K562 (cell line): Measurements from ENCODE around the gene PTPRU. TPM values are rescaled to one million over a fixed set of nuclear protein-coding genes. Genes with fewer than 3 reads are reported as not detected.

ENCODE experiments used
- ATAC-seq: fragments of 200-7000 bp; cut with Tn5 transposase; 3 replicates; pipeline ENCODE4 v1.9.1; 2020; ENCODE audit warnings: moderate library complexity
- BruUV-seq: library from RNA; stranded (reverse); fragments of 400-500 nt; replicated peaks from 2 replicates; lab custom pipeline; 2021; lab: Mats Ljungman, UMichigan
- CTCF ChIA-PET: fragments of 300-600 bp; formaldehyde crosslinking; extraction: SDS; loops from one replicate; lab custom pipeline; 2021; ENCODE audit warnings: low intra/inter-chr PET ratio; lab: Yijun Ruan, JAX
- POLR2A ChIA-PET: fragments of 300-600, 350-650 bp; sonication (Branson Sonifier 250); formaldehyde crosslinking; extraction: SDS; loops from one replicate; lab custom pipeline; 2021; ENCODE audit warnings: antibody characterized with exemption, inconsistent platforms; lab: Yijun Ruan, JAX
- DNase-seq, 4 experiments: peaks; one replicate each; pipeline versions ENCODE4 v3.0.0 to v3.0.0-alpha.2; 2011 to 2018; ENCODE audit warnings: low spot score in 3 of 4, mixed read lengths in 3 of 4; ENCODE audit errors: extremely low read depth in 1 of 4
- FAIRE-seq: peaks from 2 replicates; lab custom pipeline; 2011; peaks lifted over from hg19 to GRCh38; lab: Jason Lieb, UNC
- H2AFZ ChIP-seq: 2 replicates; pipeline ENCODE4 v1.6.0; 2011; ENCODE audit warnings: low read depth, low read length, control low read depth, inconsistent platforms
- H3K27ac ChIP-seq: fragments of 200-600 bp; 3 replicates; pipeline ENCODE4 v1.8.0; 2011; ENCODE audit warnings: low read depth, mild to moderate bottlenecking, control low read depth, inconsistent platforms, low read length, moderate library complexity, mixed read lengths; ENCODE audit errors: extremely low read depth
- H3K27me3 ChIP-seq, 2 experiments: fragments of 300-600 bp in 1 of 2; 2 replicates in 1 of 2; 3 replicates in 1 of 2; pipeline versions ENCODE4 v1.6.0 to v1.8.0; 2011; ENCODE audit warnings: inconsistent platforms in 2 of 2, low read length in 2 of 2, mild to moderate bottlenecking in 1 of 2, mixed read lengths in 1 of 2, moderate library complexity in 1 of 2; ENCODE audit not compliant: control insufficient read depth in 2 of 2, insufficient read depth in 2 of 2
- H3K36me3 ChIP-seq: fragments of 300-600 bp; 3 replicates; pipeline ENCODE4 v1.8.0; 2011; ENCODE audit warnings: mild to moderate bottlenecking, low read length, inconsistent platforms; ENCODE audit not compliant: control insufficient read depth, insufficient read depth
- H3K4me1 ChIP-seq, 2 experiments: fragments of 200-600 bp in 1 of 2; replicated peaks in 1 of 2; 2 replicates in 1 of 2; 3 replicates in 1 of 2; pipeline versions ENCODE4 v1.5.1 to v1.8.0; 2011; ENCODE audit warnings: inconsistent platforms in 2 of 2, low read length in 2 of 2, mild to moderate bottlenecking in 1 of 2, mixed read lengths in 1 of 2, moderate library complexity in 1 of 2; ENCODE audit not compliant: control insufficient read depth in 2 of 2, insufficient read depth in 2 of 2
- H3K4me2 ChIP-seq: 2 replicates; pipeline ENCODE4 v1.6.1; 2011; ENCODE audit warnings: low read length, control low read depth, inconsistent platforms, mixed read lengths; ENCODE audit not compliant: insufficient read depth
- H3K4me3 ChIP-seq: fragments of 200-600 bp; sonication (generic), shearing (Covaris generic); 2 replicates; pipeline ENCODE4 v1.5.1; 2016; ENCODE audit warnings: control low read depth, inconsistent platforms
- H3K79me2 ChIP-seq: fragments of 200-600 bp; 3 replicates; pipeline ENCODE4 v1.8.0; 2011; ENCODE audit warnings: low read length, inconsistent platforms; ENCODE audit not compliant: control insufficient read depth, insufficient read depth
- H3K9ac ChIP-seq, 2 experiments: 2 replicates each; pipeline versions ENCODE4 v1.6.0 to v1.6.1; 2011; ENCODE audit warnings: low read depth in 2 of 2, low read length in 2 of 2, control low read depth in 1 of 2, inconsistent platforms in 1 of 2, mild to moderate bottlenecking in 1 of 2, mixed read lengths in 1 of 2; ENCODE audit not compliant: insufficient read depth in 1 of 2
- H3K9me1 ChIP-seq: one replicate; pipeline ENCODE4 v1.6.0; 2011; ENCODE audit warnings: inconsistent platforms, mild to moderate bottlenecking, low read length, moderate library complexity; ENCODE audit not compliant: control insufficient read depth, insufficient read depth
- H3K9me3 ChIP-seq: replicated peaks from 2 replicates; pipeline ENCODE4 v1.5.1; 2011; ENCODE audit warnings: low read depth, low read length, inconsistent platforms; ENCODE audit not compliant: control insufficient read depth, insufficient read depth
- H4K20me1 ChIP-seq: replicated peaks from 2 replicates; pipeline ENCODE4 v1.6.1; 2011; ENCODE audit warnings: low read length, inconsistent platforms, mixed read lengths; ENCODE audit not compliant: control insufficient read depth, insufficient read depth
- CHD4 ChIP-seq: fragments of 200-600 bp; sonication (generic); IDR thresholded peaks from 3 replicates; pipeline ENCODE4 v1.6.1; 2012; ENCODE audit warnings: low read depth, mild to moderate bottlenecking, mixed read lengths, low read length, inconsistent platforms; ENCODE audit not compliant: insufficient read depth, insufficient replicate concordance, poor library complexity, severe bottlenecking
- ETV1 ChIP-seq: fragments of 450-650 bp; conservative IDR thresholded peaks from 2 replicates; pipeline ENCODE4 v1.6.1; 2016; ENCODE audit warnings: missing genetic modification characterization, control low read depth, low read depth, missing compliant biosample characterization
- FIP1L1 ChIP-seq: fragments of 200-400 bp; formaldehyde crosslinking; IDR thresholded peaks from 2 replicates; pipeline ENCODE4 v1.6.1; 2018; ENCODE audit warnings: mild to moderate bottlenecking, low read depth, low read length; ENCODE audit not compliant: poor library complexity, severe bottlenecking
- FOXJ3 ChIP-seq: sonication (generic); formaldehyde crosslinking; IDR thresholded peaks from 2 replicates; pipeline ENCODE4 v1.4.0; 2020; ENCODE audit warnings: mild to moderate bottlenecking, missing genetic modification reagents
- HBP1 ChIP-seq: fragments of 450-650 bp; formaldehyde crosslinking; IDR thresholded peaks from 2 replicates; pipeline ENCODE4 v1.4.0; 2022; ENCODE audit warnings: missing genetic modification characterization
- NEUROD1 ChIP-seq: fragments of 150-350 bp; IDR thresholded peaks from 2 replicates; pipeline ENCODE4 v1.6.1; 2014; ENCODE audit warnings: borderline replicate concordance, low read length, low read depth; ENCODE audit not compliant: partially characterized antibody
- RBFOX2 ChIP-seq: fragments of 200-400 bp; formaldehyde crosslinking; IDR thresholded peaks from 2 replicates; pipeline ENCODE4 v1.6.1; 2017; ENCODE audit warnings: low read depth, mild to moderate bottlenecking, low read length, moderate library complexity
- RNF219 ChIP-seq: fragments of 250-450 bp; sonication (Bioruptor Pico); IDR thresholded peaks from 2 replicates; pipeline ENCODE4 v1.5.0; 2022; ENCODE audit warnings: mild to moderate bottlenecking
- SMC3 ChIP-seq: conservative IDR thresholded peaks from 2 replicates; pipeline ENCODE4 v1.6.1; 2011; ENCODE audit warnings: low read depth, low read length, improper control_type of control experiment; ENCODE audit not compliant: insufficient read depth
- U2AF1 ChIP-seq: fragments of 200-400 bp; formaldehyde crosslinking; optimal IDR thresholded peaks from 2 replicates; pipeline ENCODE3; 2017; ENCODE audit warnings: mild to moderate bottlenecking, low read depth, low read length, moderate library complexity
- ZNF778 ChIP-seq: fragments of 450-650 bp; formaldehyde crosslinking; IDR thresholded peaks from 2 replicates; pipeline ENCODE4 v1.4.0; 2020; ENCODE audit warnings: mild to moderate bottlenecking, moderate library complexity
- WGBS: fragments of 100-300 bp; shearing (Covaris generic); methylation state at CpG from one replicate; pipeline ENCODE4 v1.1.6; 2016; ENCODE audit warnings: low coverage, mixed read lengths; ENCODE audit not compliant: insufficient coverage; ENCODE audit errors: missing lambda C conversion rate; 5-methylcytosine and 5-hydroxymethylcytosine counted together
- in situ Hi-C: fragments of 300-500 bp; cut with MboI; formaldehyde crosslinking; loops from 4 replicates; pipeline ENCODE4 v1.15.0; 2018; ENCODE audit warnings: inconsistent platforms, mixed read lengths
- intact Hi-C: fragments of 100-400 bp; cut with micrococcal nuclease; formaldehyde crosslinking; loops from 2 replicates; pipeline ENCODE4 v1.14.2; 2022
- polyA plus RNA-seq, 8 experiments: library from polyadenylated mRNA; depleted of rRNA in 4 of 8; stranded (reverse) in 5 of 8; unstranded in 3 of 8; fragments of >200 nt; fragmentation: Nextera tagmentation in 2 of 8; fragmentation: Illumina TruSeq in 1 of 8; extraction: Ambion mirVana in 2 of 8; extraction: Trizol in 1 of 8; gene quantifications; 2 replicates each; pipeline versions ENCODE4 v1.2.1 to v1.2.3, GENCODE V29; 2011 to 2014; ENCODE audit warnings: inconsistent platforms in 1 of 8, missing spikeins in 1 of 8
- total RNA-seq, 7 experiments: library from RNA; depleted of rRNA in 6 of 7; stranded (reverse); fragments of >200 nt in 6 of 7; fragmentation: Illumina TruSeq in 2 of 7; extraction: Trizol in 2 of 7; gene quantifications; 2 replicates each; pipeline versions ENCODE4 v1.2.1 to v1.2.3, GENCODE V29; 2011 to 2021; ENCODE audit warnings: low replicate concordance in 1 of 7
- TF ChIP-seq, protein P1 (sequence below): IDR thresholded peaks from 3 replicates; pipeline ENCODE4 v1.6.1; 2011; ENCODE audit warnings: borderline replicate concordance, mild to moderate bottlenecking; ENCODE audit not compliant: insufficient read length, insufficient read depth
- TF ChIP-seq, protein P2 (sequence below): sonication (generic); formaldehyde crosslinking; IDR thresholded peaks from 2 replicates; pipeline ENCODE4 v1.4.0; 2020; ENCODE audit warnings: mild to moderate bottlenecking, missing genetic modification reagents

The PTPRU gene
- total and polyA plus RNA-seq, 9 of the 15 experiments (the other 6 are each of a cell fraction or from before 2014, with no cell fraction given): 0.01 to 2.9 (median 1.0) TPM

GRCh38 chr1:29284286-29284960 is 48.1 kb downstream of the PTPRU start:
- BruUV-seq: no TSS peak
- CTCF ChIA-PET: no interaction called here
- intact Hi-C loops (no loop called here), in situ Hi-C loops (no loop called here)
- Histone ChIP-seq H3K9me3 (no peaks in the 10 kb centered on the region), H3K9ac (peak overlapping the region in 1 of 2 experiments; percentile 27; a peak in 1 of 4 replicates), H3K27ac (no peak overlapping the region), H3K9me1 (no peaks in the 10 kb centered on the region), H3K27me3 (peaks cover 0 to 8% of the 10 kb centered on the region in 2 experiments; a peak in 3 of 5 replicates), H3K36me3 (no peaks in the 10 kb centered on the region), H3K4me3 (no peak overlapping the region), H3K4me1 (peaks cover 11 to 25% of the 10 kb centered on the region in 2 experiments; a peak in 4 of 5 replicates), H3K79me2 (no peaks in the 10 kb centered on the region), H2AFZ (no peak overlapping the region), H4K20me1 (no peaks in the 10 kb centered on the region), H3K4me2 (no peak overlapping the region)
- 32% methylated on average over 8 of the region's 8 CpGs for WGBS
- FAIRE-seq (no peak), DNase-seq (no peak), ATAC-seq (no peak)
- POLR2A ChIA-PET: interaction anchor here (0.8 to 1.4 kb wide), 2 partner anchors 40 to 53 kb away, joined by 3 to 4 read pairs; partner anchors contain the start of gene MECR
- TF ChIP-seq HBP1 (no peak), FIP1L1 (no peak), RBFOX2 (no peak), ZNF778 (CRISPR knock-in tag) (no peak), RNF219 (CRISPR knock-in tag) (no peak), NEUROD1 (no peak), FOXJ3 (CRISPR knock-in tag) (no peak), CHD4 (no peak), SMC3 (no peak), U2AF1 (no peak), ETV1 (no peak)
- TF ChIP-seq, protein P1, sequence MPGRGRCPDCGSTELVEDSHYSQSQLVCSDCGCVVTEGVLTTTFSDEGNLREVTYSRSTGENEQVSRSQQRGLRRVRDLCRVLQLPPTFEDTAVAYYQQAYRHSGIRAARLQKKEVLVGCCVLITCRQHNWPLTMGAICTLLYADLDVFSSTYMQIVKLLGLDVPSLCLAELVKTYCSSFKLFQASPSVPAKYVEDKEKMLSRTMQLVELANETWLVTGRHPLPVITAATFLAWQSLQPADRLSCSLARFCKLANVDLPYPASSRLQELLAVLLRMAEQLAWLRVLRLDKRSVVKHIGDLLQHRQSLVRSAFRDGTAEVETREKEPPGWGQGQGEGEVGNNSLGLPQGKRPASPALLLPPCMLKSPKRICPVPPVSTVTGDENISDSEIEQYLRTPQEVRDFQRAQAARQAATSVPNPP: no peak
- TF ChIP-seq, protein P2, sequence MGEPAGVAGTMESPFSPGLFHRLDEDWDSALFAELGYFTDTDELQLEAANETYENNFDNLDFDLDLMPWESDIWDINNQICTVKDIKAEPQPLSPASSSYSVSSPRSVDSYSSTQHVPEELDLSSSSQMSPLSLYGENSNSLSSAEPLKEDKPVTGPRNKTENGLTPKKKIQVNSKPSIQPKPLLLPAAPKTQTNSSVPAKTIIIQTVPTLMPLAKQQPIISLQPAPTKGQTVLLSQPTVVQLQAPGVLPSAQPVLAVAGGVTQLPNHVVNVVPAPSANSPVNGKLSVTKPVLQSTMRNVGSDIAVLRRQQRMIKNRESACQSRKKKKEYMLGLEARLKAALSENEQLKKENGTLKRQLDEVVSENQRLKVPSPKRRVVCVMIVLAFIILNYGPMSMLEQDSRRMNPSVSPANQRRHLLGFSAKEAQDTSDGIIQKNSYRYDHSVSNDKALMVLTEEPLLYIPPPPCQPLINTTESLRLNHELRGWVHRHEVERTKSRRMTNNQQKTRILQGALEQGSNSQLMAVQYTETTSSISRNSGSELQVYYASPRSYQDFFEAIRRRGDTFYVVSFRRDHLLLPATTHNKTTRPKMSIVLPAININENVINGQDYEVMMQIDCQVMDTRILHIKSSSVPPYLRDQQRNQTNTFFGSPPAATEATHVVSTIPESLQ (CRISPR knock-in tag): no peak
